ENCODE data around the gene GLB1L2. TPM values are rescaled to one million over a fixed set of nuclear protein-coding genes. Genes with fewer than 3 reads are reported as not detected.

Gene GLB1L2
- total RNA-seq, 1 donor from 2014 or later: 0.30 TPM

DNA sequence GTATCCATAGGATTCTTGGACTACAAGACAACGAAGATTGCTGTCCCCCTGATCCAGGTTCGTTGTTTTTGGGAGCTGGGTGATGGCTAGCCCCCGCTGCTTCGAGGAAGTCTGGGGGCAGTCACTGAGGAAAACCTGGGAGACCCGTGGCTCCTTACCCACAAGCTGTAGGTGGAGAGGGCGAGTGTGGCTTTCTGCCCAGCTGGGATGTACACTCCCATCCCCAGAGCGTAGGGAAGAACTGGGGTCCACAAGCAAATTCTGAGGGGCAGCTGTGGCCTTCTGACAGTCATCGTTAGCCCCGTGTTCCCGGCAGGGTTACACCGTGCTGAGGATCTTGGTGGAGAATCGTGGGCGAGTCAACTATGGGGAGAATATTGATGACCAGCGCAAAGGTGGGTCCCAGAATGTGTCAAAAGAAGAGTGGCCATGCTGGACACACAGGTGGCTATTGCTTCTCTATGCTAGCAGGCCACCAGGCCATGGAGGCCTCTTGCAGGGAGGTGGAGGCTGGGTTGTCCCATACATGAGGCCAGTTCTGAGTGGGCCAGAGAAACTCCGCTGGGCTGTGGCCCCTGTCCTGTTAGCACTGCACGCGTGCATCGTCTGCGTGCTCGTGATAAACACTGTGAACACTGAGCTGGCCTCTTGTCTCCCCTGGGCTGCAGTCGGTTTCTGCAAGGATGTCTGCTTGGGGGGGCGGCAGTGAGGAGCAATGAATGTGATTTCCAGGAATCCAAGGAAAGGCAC lies 39.8 kb downstream of the GLB1L2 start:
- intact Hi-C loops (cut with micrococcal nuclease): no loop called here
- peaks cover 58% of the 10 kb centered on the region for H3K27me3 ChIP-seq (ENCODE audit: low read depth)
- H3K4me3 ChIP-seq: no peak overlapping the region
- no peaks in the 10 kb centered on the region for H3K4me1 ChIP-seq
- DNase-seq: no peak
- no peak overlapping the region for H3K27ac ChIP-seq (replicated peaks)
- no peaks in the 10 kb centered on the region for H3K36me3 ChIP-seq
- no peaks in the 10 kb centered on the region for H3K9me3 ChIP-seq (replicated peaks)
- TF ChIP-seq, protein P1, sequence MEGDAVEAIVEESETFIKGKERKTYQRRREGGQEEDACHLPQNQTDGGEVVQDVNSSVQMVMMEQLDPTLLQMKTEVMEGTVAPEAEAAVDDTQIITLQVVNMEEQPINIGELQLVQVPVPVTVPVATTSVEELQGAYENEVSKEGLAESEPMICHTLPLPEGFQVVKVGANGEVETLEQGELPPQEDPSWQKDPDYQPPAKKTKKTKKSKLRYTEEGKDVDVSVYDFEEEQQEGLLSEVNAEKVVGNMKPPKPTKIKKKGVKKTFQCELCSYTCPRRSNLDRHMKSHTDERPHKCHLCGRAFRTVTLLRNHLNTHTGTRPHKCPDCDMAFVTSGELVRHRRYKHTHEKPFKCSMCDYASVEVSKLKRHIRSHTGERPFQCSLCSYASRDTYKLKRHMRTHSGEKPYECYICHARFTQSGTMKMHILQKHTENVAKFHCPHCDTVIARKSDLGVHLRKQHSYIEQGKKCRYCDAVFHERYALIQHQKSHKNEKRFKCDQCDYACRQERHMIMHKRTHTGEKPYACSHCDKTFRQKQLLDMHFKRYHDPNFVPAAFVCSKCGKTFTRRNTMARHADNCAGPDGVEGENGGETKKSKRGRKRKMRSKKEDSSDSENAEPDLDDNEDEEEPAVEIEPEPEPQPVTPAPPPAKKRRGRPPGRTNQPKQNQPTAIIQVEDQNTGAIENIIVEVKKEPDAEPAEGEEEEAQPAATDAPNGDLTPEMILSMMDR (IDR thresholded peaks at IDR 0.05; ENCODE audit: borderline replicate concordance): no peak

DNA sequence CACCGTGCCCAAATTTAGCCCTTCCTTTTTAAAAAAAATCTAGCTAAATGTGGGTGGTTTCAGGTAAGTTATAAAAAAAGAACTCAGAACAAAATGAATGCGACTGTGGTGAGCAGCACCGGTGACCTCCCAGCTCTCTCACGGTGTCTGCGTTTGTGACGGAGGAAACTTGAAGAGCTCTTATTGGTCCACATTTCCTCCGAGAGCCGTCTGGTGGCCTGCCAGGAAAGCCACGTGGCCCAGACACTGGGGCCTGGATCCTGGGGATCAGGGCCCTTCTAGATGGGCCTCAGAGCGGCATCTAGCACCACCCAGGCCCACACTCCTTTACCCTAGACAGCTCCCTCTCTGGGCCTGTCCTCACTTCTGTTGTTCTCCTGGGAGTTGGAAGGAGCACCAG lies 40.7 kb downstream of the GLB1L2 start:
- H3K36me3 ChIP-seq: no peaks in the 10 kb centered on the region
- TF ChIP-seq, protein P1 (IDR thresholded peaks at IDR 0.05; ENCODE audit: borderline replicate concordance): no peak
- intact Hi-C loops (cut with micrococcal nuclease): no loop called here

DNA sequence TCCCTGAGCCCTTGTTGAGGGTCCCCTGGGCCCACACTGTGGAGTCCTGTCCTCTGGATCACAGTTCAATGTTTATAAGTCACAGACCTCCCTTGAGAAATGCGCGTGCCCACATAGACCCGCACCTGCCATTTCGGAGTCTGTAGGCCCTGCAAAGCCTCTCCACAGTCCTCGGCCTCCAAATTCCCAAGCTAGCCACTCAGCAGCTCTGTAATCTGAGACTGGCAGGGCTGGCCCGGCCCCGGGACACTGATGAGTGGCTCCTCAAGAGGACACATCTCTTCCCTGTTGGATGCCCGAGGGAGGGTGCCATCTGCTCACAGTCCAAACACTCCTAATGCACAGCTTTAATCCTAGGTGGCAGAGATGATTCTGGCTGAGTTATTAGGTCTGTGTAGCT lies 41.2 kb downstream of the GLB1L2 start:
- Histone ChIP-seq H3K4me3 (no peak overlapping the region), H3K27ac (replicated peaks) (no peak overlapping the region), H3K36me3 (no peaks in the 10 kb centered on the region), H3K9me3 (replicated peaks) (no peaks in the 10 kb centered on the region), H3K27me3 (ENCODE audit: low read depth) (peaks cover 70% of the 10 kb centered on the region), H3K4me1 (no peaks in the 10 kb centered on the region)
- TF ChIP-seq, protein P1 (IDR thresholded peaks at IDR 0.05; ENCODE audit: borderline replicate concordance): no peak
- intact Hi-C loops (cut with micrococcal nuclease): no loop called here
- no peak for DNase-seq

More for the DNA sequence above, 40.7 kb downstream of the GLB1L2 start:
- Histone ChIP-seq H3K4me3 (no peak overlapping the region), H3K9me3 (replicated peaks) (no peaks in the 10 kb centered on the region), H3K27ac (replicated peaks) (no peak overlapping the region), H3K4me1 (no peaks in the 10 kb centered on the region), H3K27me3 (ENCODE audit: low read depth) (peaks cover 66% of the 10 kb centered on the region)
- DNase-seq: no peak

DNA sequence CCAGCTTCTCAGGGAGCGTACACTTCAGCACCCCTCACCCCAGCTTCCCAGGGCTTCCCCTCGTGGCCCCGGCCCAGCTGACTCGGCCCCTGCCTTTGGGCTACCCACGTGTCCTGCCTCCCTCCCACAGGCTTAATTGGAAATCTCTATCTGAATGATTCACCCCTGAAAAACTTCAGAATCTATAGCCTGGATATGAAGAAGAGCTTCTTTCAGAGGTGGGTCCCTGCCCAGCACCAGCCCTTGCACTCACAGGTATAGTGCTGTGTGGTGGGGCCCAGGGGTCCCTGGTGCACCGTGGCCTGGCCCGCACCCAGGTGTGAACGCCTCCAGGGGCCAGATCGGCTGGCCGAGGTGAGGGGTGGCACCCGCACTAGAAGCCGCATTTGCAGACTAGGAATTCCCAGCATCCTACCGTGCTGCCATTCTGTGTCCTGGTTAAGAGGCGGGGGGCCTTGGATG lies 41.8 kb downstream of the GLB1L2 start:
- peaks cover 76% of the 10 kb centered on the region for H3K27me3 ChIP-seq (ENCODE audit: low read depth)
- no peaks in the 10 kb centered on the region for H3K9me3 ChIP-seq (replicated peaks)
- TF ChIP-seq, protein P1 (IDR thresholded peaks at IDR 0.05; ENCODE audit: borderline replicate concordance): no peak
- H3K4me1 ChIP-seq: no peaks in the 10 kb centered on the region
- intact Hi-C loops (cut with micrococcal nuclease): no loop called here
- no peak overlapping the region for H3K27ac ChIP-seq (replicated peaks)
- DNase-seq: no peak
- no peaks in the 10 kb centered on the region for H3K36me3 ChIP-seq
- no peak overlapping the region for H3K4me3 ChIP-seq

DNA sequence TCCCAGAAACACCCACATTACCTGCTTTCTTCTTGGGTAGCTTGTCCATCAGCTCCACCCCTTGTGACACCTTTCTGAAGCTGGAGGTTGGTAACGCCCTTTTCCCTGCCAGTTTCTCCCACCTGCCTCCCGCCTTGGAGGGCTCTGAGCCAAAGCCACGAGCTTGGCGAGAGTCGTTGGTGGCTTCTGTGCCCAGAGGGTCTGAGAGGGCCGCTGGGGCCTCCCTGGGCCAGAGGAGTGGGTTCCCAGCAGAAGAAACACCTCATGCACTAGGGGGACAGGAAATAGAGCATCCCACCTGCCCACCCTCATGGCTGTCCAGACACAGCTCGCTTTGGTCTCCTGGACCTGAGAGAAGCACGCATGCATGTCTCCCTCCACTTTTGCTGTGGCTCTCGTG lies 42.4 kb downstream of the GLB1L2 start:
- Histone ChIP-seq H3K27me3 (ENCODE audit: low read depth) (peaks cover 82% of the 10 kb centered on the region), H3K27ac (replicated peaks) (no peak overlapping the region), H3K36me3 (no peaks in the 10 kb centered on the region), H3K4me3 (no peak overlapping the region), H3K9me3 (replicated peaks) (no peaks in the 10 kb centered on the region), H3K4me1 (no peaks in the 10 kb centered on the region)
- intact Hi-C loops (cut with micrococcal nuclease): no loop called here
- no peak for DNase-seq
- TF ChIP-seq, protein P1 (IDR thresholded peaks at IDR 0.05; ENCODE audit: borderline replicate concordance): no peak

All from left ventricle myocardium inferior (tissue), 1 donor.